Activated naive CD8-positive, alpha-beta T cell treated with anti-CD3 and anti-CD28 coated beads, Interleukin-2, amount 50 U/mL, for 24 hours (primary cell): ENCODE results near the gene DGKI.

Experiments used
- ATAC-seq: fragments of 150-1000 bp; cut with Tn5 transposase; one replicate; pipeline ENCODE4 v1.10.0; 2021
- DNase-seq: peaks from one replicate; pipeline ENCODE4 v3.0.0; 2021
- H3K27ac Mint-ChIP-seq: one replicate; pipeline ENCODE4 v1.8.0; 2021; ENCODE audit warnings: mild to moderate bottlenecking, mixed read lengths
- H3K27me3 Mint-ChIP-seq: one replicate; pipeline ENCODE4 v1.8.0; 2021; ENCODE audit warnings: mixed read lengths
- H3K36me3 Mint-ChIP-seq: one replicate; pipeline ENCODE4 v1.8.0; 2021; ENCODE audit warnings: low read depth, mixed read lengths
- H3K4me1 Mint-ChIP-seq: one replicate; pipeline ENCODE4 v1.8.0; 2021; ENCODE audit warnings: mixed read lengths
- H3K4me3 Mint-ChIP-seq: one replicate; pipeline ENCODE4 v1.8.0; 2021; ENCODE audit warnings: mild to moderate bottlenecking, moderate library complexity, mixed read lengths
- H3K9me3 Mint-ChIP-seq: one replicate; pipeline ENCODE4 v1.8.0; 2021; ENCODE audit warnings: mixed read lengths

Gene DGKI

GRCh38 chr7:137674048-137674447, 172.7 kb downstream of the DGKI start:
- Mint-ChIP-seq H3K4me1 (no peaks in the 10 kb centered on the region), H3K27me3 (peaks cover 13% of the 10 kb centered on the region), H3K4me3 (no peak overlapping the region), H3K36me3 (no peaks in the 10 kb centered on the region), H3K27ac (no peak overlapping the region), H3K9me3 (no peaks in the 10 kb centered on the region)
- ATAC-seq (no peak), DNase-seq (no peak)

GRCh38 chr7:137671920-137672319, 174.9 kb downstream of the DGKI start:
- Mint-ChIP-seq H3K9me3 (no peaks in the 10 kb centered on the region), H3K27me3 (peaks cover 16% of the 10 kb centered on the region), H3K4me1 (no peaks in the 10 kb centered on the region), H3K27ac (no peak overlapping the region), H3K4me3 (no peak overlapping the region), H3K36me3 (no peaks in the 10 kb centered on the region)
- DNase-seq (no peak), ATAC-seq (no peak)

GRCh38 chr7:137670222-137671064, 176.3 kb downstream of the DGKI start:
- DNase-seq (no peak), ATAC-seq (no peak)
- Mint-ChIP-seq H3K36me3 (no peaks in the 10 kb centered on the region), H3K27me3 (peaks cover 8% of the 10 kb centered on the region), H3K4me3 (no peak overlapping the region), H3K27ac (no peak overlapping the region), H3K4me1 (no peaks in the 10 kb centered on the region), H3K9me3 (no peaks in the 10 kb centered on the region)

GRCh38 chr7:137669706-137670105, 177.1 kb downstream of the DGKI start:
- H3K27me3 Mint-ChIP-seq = peaks cover 8% of the 10 kb centered on the region
- H3K4me1 Mint-ChIP-seq = no peaks in the 10 kb centered on the region
- DNase-seq (no peak), ATAC-seq (no peak)
- H3K27ac Mint-ChIP-seq = no peak overlapping the region
- no peaks in the 10 kb centered on the region for H3K9me3 Mint-ChIP-seq
- no peaks in the 10 kb centered on the region for H3K36me3 Mint-ChIP-seq
- H3K4me3 Mint-ChIP-seq = no peak overlapping the region

GRCh38 chr7:137668404-137668803, 178.4 kb downstream of the DGKI start:
- Mint-ChIP-seq H3K4me3 (no peak overlapping the region), H3K4me1 (no peaks in the 10 kb centered on the region), H3K27ac (no peak overlapping the region), H3K9me3 (no peaks in the 10 kb centered on the region), H3K27me3 (peaks cover 8% of the 10 kb centered on the region), H3K36me3 (no peaks in the 10 kb centered on the region)
- ATAC-seq = no peak
- no peak for DNase-seq

- no peaks in the 10 kb centered on the region for H3K9me3 Mint-ChIP-seq
- no peak overlapping the region for H3K4me3 Mint-ChIP-seq
- peaks cover 9% of the 10 kb centered on the region for H3K27me3 Mint-ChIP-seq
- H3K4me1 Mint-ChIP-seq = no peaks in the 10 kb centered on the region
- H3K27ac Mint-ChIP-seq = no peak overlapping the region
- no peaks in the 10 kb centered on the region for H3K36me3 Mint-ChIP-seq
- DNase-seq = no peak
- no peak for ATAC-seq
Measured at GRCh38 chr7:137667633-137668387, 179.0 kb downstream of the DGKI start.

GRCh38 chr7:137664846-137665245, 181.9 kb downstream of the DGKI start:
- no peak overlapping the region for H3K27ac Mint-ChIP-seq
- DNase-seq (no peak), ATAC-seq (peak; percentile 35)
- H3K4me3 Mint-ChIP-seq = no peak overlapping the region
- no peaks in the 10 kb centered on the region for H3K36me3 Mint-ChIP-seq
- no peaks in the 10 kb centered on the region for H3K4me1 Mint-ChIP-seq
- H3K27me3 Mint-ChIP-seq = peaks cover 16% of the 10 kb centered on the region
- H3K9me3 Mint-ChIP-seq = no peaks in the 10 kb centered on the region

- DNase-seq = no peak
- Mint-ChIP-seq H3K27me3 (peaks cover 10% of the 10 kb centered on the region), H3K36me3 (no peaks in the 10 kb centered on the region), H3K27ac (no peak overlapping the region), H3K4me1 (no peaks in the 10 kb centered on the region), H3K4me3 (no peak overlapping the region), H3K9me3 (no peaks in the 10 kb centered on the region)
- ATAC-seq = no peak
Measured at GRCh38 chr7:137661634-137662033, 185.1 kb downstream of the DGKI start.

GRCh38 chr7:137658190-137658900, 188.4 kb downstream of the DGKI start:
- H3K9me3 Mint-ChIP-seq = no peaks in the 10 kb centered on the region
- DNase-seq (no peak), ATAC-seq (no peak)
- no peaks in the 10 kb centered on the region for H3K36me3 Mint-ChIP-seq
- peaks cover 13% of the 10 kb centered on the region for H3K27me3 Mint-ChIP-seq
- H3K27ac Mint-ChIP-seq = no peak overlapping the region
- no peak overlapping the region for H3K4me3 Mint-ChIP-seq
- no peaks in the 10 kb centered on the region for H3K4me1 Mint-ChIP-seq

- no peaks in the 10 kb centered on the region for H3K4me1 Mint-ChIP-seq
- H3K4me3 Mint-ChIP-seq = no peak overlapping the region
- H3K9me3 Mint-ChIP-seq = no peaks in the 10 kb centered on the region
- H3K27ac Mint-ChIP-seq = no peak overlapping the region
- no peak for ATAC-seq
- no peaks in the 10 kb centered on the region for H3K36me3 Mint-ChIP-seq
- DNase-seq = no peak
- peaks cover 12% of the 10 kb centered on the region for H3K27me3 Mint-ChIP-seq
Measured at GRCh38 chr7:137657476-137658189, 189.1 kb downstream of the DGKI start.

- Mint-ChIP-seq H3K27me3 (peaks cover 10% of the 10 kb centered on the region), H3K4me1 (no peaks in the 10 kb centered on the region), H3K36me3 (no peaks in the 10 kb centered on the region), H3K9me3 (no peaks in the 10 kb centered on the region), H3K27ac (no peak overlapping the region), H3K4me3 (no peak overlapping the region)
- no peak for DNase-seq
- no peak for ATAC-seq
Measured at GRCh38 chr7:137656850-137657232, 189.9 kb downstream of the DGKI start.

GRCh38 chr7:137656227-137656849, 190.4 kb downstream of the DGKI start:
- Mint-ChIP-seq H3K4me1 (no peaks in the 10 kb centered on the region), H3K27me3 (peaks cover 8% of the 10 kb centered on the region), H3K36me3 (no peaks in the 10 kb centered on the region), H3K27ac (no peak overlapping the region), H3K4me3 (no peak overlapping the region), H3K9me3 (no peaks in the 10 kb centered on the region)
- ATAC-seq (peak; percentile 65), DNase-seq (peak; percentile 78)

GRCh38 chr7:137655804-137656203, 191.0 kb downstream of the DGKI start:
- ATAC-seq (no peak), DNase-seq (no peak)
- Mint-ChIP-seq H3K9me3 (no peaks in the 10 kb centered on the region), H3K36me3 (no peaks in the 10 kb centered on the region), H3K27me3 (peaks cover 8% of the 10 kb centered on the region), H3K27ac (no peak overlapping the region), H3K4me1 (no peaks in the 10 kb centered on the region), H3K4me3 (no peak overlapping the region)

- H3K4me1 Mint-ChIP-seq = no peaks in the 10 kb centered on the region
- no peaks in the 10 kb centered on the region for H3K36me3 Mint-ChIP-seq
- H3K27me3 Mint-ChIP-seq = peaks cover 6% of the 10 kb centered on the region
- ATAC-seq (no peak), DNase-seq (no peak)
- H3K9me3 Mint-ChIP-seq = no peaks in the 10 kb centered on the region
- no peak overlapping the region for H3K27ac Mint-ChIP-seq
- H3K4me3 Mint-ChIP-seq = no peak overlapping the region
Measured at GRCh38 chr7:137652721-137653120, 194.1 kb downstream of the DGKI start.
